HG02840 (cell line): ENCODE results near the gene EXT2.

ENCODE experiments used
- ATAC-seq: cut with Tn5 transposase; IDR thresholded peaks from one replicate; pipeline ENCODE4 v1.9.1; 2021; ENCODE audit warnings: mild to moderate bottlenecking, moderate library complexity, moderate number of reproducible peaks; ENCODE audit not compliant: unreplicated experiment, low FRiP score

EXT2 gene

DNA sequence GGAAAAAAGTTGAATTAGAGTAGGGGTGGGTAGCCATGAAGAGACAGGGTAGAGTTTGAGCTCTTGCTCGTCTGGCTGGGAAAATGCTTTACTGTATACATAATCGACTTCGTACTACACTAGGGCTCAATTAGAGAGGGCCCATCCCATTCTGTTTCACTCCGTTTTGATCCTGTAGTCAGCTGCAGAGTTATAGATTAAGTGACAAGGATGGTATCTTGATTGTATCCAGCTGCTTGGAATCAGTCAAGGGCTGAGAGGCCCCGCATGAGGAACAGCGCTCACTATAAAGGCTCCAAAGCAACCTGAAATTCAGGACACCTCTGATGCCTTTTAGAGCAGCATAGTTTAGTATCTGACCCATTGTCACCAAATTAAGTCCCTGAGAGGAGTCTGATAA is 132.9 kb downstream of the EXT2 start:
- no peak for ATAC-seq

DNA sequence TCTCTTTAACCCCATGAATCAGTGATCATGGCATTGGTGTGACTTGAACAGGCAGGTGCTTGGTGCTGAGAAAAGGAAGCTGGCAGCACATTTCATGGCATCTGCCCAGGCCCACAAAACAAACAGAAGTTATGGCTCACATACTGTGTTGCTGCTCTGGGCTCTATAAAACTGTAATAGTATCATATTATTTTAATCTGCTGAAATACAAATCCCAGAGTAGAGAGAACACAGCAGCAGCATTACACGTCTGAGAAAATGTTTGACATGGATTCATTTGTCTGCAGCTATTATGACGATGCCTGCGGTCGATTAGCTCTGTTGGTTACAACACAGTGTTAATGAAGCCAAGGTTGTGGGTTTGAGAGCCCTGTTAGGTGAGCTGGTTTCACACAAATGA is 133.6 kb downstream of the EXT2 start:
- no peak for ATAC-seq

DNA sequence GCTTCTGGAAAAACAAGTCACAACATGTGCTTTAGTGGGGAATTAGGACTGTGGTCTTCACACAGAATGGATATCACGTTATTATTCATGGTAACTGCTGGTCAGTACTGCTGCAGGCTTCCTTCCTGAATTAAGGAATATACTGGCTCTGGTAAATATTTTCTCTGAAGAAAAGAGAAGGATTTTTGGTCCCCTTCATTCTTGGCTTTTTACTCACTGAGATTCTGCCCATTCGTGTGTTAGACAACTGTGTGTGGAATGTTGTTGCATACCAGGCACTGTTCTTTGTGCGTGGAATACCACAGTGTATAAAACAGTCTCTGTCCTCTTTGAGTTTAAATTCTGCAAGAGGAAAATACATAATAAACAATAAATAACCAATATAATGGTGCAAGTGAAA is 134.1 kb downstream of the EXT2 start:
- no peak for ATAC-seq

DNA sequence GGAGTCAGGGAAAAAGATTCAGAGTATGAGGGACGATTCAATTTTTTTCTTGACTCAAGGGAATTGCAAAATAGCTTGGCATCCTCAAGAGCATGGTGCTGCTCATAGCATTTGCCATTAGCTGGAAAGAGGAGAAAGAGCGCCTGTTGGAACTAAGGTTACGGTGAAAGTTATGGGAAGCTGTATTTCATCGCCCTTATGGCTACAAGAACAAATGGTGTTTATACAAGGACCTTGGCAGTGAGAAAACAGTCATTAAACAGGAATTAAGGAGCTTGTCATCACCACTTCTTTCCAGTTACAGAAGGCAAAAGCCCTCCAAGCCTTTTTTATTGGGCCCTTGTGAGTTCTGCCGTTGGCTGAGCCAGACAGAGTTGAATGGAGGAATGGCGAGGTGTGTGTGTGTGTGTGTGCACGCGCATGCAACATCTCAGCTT is 140.3 kb downstream of the EXT2 start:
- no peak for ATAC-seq

DNA sequence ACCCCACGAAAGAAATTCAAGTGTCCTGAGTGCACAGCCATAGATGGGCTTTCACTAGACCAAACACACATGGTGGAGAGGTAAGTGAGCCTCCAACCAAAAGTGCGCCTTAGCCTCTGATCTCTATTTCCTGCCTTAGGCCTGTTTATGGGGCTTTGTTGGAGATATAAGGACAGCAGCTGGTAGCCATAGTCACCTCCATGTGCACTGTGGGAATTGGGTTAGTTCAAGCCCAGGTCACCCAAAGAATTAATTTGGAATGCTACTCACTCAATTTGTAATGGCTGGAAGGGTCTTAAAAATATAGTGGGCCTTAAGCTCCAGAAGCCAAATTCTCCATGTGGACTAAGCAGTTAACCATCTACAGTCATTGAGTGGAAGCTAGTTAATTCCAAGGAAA is 140.8 kb downstream of the EXT2 start:
- no peak for ATAC-seq

DNA sequence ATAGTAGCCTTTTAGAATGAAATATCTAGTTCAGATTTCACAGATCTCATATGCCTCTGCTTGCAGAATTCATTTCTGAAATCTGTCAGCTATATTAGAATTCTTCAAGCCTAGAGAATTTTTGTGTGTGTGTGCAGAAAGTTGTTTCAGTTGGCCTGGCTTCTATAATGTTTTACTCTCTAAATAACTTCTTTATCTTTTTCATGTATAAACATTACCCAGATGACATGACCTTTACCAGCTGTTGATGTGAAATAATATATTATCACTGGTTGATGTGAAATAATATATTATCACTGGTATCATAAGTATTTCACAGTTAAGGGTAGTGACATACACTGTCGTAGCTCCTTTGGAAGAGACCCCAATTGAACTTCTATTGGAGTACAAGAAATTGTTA is 141.7 kb downstream of the EXT2 start:
- ATAC-seq: no peak

DNA sequence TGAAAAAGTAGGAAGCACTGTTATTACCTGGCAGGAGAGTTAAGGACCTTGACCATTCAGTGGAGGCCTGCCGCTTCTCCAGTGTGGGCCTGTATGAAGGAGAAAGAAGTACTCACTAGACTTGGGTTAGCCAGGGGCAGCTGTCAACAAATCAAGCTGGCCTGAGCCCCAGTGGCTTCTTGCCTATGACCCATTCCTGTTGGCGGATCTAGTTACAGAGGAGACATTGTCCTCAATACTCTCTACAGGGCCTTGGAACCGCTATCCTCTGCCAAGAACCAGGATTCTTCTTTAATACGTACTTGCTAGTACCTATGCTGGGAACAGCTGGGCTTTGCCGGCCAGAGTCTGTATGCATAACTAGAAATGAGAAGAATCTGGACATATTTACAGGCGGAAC is 146.4 kb downstream of the EXT2 start:
- ATAC-seq: no peak

DNA sequence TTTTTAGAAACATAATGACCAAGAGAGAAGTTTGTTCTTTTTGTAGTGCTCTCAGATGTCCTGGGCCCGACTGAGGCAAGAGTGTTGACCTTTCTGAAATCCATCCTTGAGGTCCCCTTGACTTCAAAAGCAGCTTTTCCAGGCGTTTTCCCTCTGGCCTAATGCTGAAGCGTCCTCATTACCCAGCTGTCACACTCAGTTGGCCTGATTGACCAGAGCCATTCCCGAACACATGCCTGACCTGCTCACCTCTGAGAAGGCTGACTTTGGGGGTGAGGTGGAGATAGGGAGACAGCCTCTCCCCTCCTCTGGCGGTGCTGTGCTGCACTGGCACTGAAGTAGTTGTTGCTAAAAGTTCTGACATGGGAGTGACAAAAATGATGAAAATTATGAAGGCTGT is 147.6 kb downstream of the EXT2 start:
- no peak for ATAC-seq

DNA sequence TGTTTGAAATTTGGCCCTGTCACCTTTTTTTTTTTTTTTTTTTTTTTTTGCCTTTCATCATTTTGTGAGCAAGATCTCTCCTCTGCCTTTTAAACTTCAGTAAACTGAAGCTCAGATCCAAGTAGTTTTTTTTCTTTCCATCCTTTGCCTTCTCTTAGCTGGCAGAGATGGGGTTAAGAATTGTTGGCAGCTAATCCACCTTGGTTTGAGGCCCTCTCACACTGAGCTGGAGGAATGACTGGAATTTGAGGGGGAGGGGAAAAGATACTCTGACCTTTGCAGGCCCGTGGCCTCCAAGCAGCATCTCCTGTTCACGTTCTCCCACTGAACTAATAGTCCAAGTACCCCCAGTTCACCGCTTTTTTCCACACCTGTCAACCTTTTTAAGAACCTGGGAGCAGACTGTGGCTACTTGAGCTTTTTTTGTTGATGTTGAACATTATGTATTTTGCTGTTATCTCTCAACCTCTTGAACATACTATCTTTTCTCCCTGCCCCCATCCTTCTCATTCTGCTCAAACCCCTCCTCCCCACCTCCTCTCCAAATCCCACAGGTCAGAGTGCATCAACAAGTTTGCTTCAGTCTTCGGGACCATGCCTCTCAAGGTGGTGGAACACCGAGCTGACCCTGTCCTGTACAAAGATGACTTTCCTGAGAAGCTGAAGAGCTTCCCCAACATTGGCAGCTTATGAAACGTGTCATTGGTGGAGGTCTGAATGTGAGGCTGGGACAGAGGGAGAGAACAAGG is 148.3 kb downstream of the EXT2 start:
- no peak for ATAC-seq

DNA sequence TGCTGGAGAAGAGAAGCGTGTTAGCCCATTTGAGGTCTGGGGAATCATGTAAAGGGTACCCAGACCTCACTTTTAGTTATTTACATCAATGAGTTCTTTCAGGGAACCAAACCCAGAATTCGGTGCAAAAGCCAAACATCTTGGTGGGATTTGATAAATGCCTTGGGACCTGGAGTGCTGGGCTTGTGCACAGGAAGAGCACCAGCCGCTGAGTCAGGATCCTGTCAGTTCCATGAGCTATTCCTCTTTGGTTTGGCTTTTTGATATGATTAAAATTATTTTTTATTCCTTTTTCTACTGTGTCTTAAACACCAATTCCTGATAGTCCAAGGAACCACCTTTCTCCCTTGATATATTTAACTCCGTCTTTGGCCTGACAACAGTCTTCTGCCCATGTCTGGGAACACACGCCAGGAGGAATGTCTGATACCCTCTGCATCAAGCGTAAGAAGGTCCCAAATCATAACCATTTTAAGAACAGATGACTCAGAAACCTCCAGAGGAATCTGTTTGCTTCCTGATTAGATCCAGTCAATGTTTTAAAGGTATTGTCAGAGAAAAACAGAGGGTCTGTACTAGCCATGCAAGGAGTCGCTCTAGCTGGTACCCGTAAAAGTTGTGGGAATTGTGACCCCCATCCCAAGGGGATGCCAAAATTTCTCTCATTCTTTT is 149.3 kb downstream of the EXT2 start:
- no peak for ATAC-seq

DNA sequence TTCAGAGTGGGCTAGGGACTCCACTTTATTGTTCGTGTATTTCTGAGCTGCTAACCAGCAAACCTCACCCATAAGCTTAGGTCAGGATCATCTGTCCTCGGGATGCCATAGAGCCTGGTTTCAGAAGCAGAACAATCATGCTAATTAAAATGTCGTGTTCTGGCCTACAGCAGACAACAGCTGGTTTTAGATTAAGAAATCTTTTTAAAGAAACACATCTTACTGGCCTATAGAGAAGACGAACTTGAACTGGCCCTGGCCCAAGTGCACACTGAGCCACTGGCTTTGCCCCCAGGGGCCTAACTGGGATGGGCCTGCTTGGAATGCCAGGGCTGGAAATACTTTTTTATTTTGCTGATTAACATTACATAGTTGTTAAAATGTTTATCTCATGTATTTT is 151.2 kb downstream of the EXT2 start:
- ATAC-seq: no peak

DNA sequence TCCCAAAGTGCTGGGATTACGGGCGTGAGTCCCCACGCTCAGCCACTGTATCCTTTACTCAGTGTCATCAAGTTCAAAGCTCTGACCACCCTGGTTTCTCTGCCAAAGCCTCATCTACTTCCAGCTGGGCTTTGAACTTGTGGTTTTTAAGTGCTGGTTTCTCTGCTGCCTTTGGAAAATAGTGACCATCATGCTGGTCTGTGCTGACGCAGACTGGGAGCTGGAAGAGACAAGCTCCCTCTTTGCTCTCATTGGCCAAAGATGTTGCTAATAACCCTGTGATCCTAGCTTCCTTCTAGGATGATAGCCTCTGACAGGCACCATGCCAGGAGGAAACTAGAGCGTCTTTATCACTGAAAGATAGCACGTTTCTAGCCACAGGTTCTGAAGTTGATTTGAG is 152.0 kb downstream of the EXT2 start:
- ATAC-seq: no peak

DNA sequence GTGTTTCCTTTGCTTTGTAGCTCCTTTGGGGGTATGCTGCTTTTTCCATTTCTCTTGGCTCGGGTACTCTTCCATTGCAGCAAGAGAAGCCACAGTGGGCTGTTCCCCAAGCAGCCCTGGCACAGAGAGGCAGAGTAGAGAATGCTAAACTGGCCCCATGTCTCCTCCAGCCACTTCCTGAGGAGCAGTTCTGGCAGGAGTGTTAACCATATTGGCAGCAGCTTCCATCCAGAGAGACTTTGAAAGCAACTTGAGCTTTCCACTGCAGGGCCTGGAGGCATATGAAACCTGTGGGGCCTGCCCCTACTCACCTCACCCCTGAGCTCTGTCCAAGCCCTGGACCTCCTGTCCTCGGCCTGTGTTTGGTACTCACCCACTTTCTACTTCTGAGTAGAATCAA is 152.6 kb downstream of the EXT2 start:
- ATAC-seq: no peak

DNA sequence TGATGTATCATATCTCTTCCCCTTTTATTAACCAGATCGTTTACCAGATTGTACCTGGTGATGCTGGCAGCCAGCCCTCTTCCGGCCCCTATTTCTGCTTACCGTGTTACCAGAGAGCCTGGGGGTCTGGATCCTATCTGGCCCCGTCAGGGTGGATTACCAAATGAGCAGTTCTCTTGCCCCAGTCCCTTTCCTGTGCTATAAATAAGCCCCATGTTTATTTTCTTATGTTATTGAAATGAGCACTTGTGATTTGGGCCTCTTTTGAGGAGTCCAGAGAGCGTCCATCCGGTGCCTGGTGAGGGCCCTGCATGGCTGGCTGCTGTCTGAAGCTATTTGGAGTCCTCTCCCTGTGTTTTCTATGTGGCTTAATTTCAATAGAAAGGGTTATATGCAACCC is 154.9 kb downstream of the EXT2 start:
- ATAC-seq: no peak

DNA sequence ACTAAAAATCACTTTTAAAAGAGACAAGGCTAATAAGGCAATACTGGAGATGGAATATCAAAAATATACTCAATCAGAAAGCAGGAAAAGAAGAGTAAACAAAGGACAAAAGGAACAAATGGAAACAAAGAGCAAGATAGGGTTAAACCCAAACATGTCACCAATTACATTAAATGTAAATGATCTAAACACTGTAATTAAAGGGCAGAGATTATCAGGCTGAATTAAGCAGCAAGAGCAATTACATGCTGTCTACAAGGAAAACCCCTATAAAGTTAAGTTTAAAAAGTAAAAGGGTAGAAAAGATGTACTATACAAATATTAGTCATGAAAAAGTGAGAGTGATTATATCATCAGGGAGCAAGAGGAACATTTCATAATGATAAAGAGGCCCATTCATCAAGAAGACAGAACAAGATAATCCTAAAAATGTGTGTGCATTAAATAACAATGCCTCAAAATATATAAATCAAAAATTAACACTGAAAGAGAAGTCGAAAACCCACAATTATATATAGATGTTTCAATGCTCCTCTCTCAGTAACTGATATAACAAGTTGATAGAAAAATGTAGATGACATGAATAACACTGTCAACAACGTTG is 157.6 kb downstream of the EXT2 start:
- ATAC-seq: no peak

DNA sequence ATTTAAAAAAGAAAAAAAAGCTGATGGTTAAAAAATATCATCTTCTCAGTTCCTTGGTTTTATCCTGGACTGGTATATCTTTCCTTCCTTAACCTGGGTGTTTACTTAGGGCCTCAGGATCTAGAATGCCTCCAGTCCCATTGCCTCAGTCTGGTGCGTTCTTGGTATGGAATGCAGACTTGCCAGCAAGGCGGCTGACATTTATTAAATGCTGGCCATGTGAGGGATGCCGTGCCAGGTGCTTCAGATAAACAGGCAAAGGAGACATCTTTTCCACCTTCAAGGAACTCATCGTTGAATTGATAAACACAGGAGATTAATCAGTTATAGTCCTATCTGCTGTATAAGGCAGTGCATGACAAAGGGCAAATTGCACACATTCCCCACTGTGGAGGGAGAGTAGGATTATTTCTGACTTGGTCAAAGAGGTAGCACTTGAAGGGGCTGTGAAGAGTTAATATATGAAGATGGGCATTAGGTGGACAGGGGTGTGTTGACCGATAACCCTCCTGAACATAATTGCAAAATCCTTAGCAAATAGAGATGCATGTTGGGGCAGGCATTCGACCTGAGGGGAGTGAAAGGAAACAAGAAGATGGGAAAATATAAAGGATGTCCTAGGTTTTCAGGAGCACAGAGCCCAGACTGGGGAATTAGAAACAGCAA is 160.1 kb downstream of the EXT2 start:
- no peak for ATAC-seq

DNA sequence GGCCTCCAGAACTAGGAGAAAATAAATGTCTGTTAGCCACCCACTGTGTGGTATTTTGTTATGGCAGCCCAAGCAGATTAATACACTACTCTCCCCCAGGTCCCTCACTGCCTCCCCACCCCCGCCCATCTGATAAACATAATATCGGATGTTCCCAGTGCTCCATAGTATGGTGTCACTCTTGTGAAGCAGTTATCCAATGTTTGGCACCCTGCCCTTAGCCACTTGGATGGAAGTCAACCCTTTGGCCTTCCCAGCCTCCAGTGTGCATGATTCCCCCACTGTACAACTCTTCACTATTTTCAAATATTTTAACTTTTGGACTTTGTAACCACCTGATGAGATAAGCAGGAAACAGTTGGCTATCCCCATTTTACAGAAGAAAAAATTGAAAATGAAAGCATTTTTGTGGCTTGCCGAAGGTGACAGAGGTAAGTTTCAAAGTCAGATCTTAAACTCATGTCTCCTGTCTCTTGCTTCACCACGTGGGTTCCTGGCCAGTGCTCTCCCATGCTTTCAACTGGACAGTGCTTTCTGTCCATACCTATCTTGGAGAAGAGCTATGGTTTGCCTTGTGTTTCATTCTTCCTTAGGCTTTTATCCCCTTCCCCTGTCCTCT is 161.3 kb downstream of the EXT2 start:
- ATAC-seq: no peak

DNA sequence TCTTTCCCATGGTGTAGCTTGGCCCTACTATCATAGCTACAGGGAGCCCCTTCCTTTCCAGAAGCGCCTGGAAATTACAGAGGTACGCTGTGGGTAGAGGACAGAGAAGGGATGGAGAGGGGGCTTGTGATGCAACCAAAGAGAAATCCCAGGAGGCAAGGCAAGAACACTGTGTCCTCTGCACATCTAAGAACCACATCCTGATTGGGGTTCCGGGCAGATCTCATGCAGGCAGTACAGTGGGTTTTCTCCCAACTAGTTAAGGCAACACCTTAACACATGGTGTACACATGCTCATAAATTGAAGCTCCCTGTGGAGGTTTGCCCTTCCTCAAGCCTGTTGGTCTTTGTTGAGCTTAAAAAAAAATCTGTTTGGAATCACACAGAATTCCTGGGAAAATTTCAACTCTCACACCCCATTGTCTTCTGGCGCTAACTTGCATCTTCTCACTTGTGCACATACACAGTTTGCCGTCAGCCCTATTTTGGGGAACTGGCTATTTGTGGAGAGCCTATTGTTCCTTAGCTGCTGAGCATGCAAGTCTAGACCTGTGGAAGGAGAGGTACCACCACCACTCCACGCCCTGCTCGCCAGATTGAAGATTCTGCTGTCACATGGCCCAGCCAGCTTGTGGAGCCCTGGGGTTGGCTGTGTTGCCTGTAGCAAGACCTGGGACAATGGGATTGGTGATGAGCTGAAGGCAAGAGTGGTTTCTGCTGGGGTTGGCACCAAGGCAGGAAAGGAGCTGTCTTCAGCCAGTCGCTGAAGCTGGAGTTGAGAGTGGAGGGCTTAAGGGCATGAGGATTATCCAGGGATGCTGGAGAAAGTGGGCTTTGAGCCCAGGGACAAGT is 162.1 kb downstream of the EXT2 start:
- no peak for ATAC-seq

DNA sequence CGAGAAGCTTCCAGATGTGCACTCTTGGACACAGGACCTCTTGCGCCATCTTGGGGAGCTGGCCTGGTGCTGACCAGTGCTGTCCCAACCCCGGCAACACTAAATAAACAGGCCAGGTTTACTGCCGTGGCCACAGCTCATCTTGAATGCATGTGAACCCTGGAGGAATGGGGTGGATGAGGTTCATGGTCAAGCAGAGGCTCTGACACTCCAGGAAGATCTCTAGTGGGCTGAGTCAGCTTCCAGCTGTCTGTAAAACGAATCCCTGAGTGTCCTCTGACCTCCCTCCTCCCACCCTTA is 162.7 kb downstream of the EXT2 start:
- no peak for ATAC-seq

DNA sequence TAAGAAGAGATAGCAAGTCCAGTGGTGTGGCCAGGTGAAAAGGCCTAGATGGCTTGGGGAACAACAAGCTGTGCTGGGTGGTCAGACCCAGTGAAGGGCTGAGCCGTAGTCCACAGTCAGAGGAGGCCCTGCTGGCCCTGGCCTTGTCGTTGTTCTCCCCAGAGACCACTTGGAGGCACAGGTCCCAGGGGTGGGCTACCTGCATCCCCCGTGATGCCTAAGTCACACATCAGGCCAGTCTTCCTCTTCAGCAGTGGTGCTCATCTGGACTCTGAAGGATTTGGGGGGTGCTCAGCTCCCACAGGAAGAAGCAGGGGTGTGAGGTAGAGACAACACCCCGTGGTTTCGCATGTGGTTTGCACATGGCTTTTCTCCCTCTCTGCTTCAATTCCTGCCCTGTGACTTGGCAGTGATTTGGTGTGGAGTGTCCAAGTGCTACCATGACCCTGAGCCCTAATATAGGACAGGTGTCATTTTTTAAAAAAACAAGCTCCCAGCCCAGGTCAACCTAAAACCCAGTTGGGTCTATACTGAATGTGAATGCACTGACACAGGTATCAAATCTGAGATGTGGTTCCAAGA is 163.5 kb downstream of the EXT2 start:
- no peak for ATAC-seq
